Fibroblast of skin of right quadriceps (primary cell): ENCODE results near the gene TLR6.

ENCODE experiments used
- DNase-seq: peaks from one replicate; pipeline ENCODE4 v3.0.0-alpha.2; 2013

TLR6 gene, protein sequence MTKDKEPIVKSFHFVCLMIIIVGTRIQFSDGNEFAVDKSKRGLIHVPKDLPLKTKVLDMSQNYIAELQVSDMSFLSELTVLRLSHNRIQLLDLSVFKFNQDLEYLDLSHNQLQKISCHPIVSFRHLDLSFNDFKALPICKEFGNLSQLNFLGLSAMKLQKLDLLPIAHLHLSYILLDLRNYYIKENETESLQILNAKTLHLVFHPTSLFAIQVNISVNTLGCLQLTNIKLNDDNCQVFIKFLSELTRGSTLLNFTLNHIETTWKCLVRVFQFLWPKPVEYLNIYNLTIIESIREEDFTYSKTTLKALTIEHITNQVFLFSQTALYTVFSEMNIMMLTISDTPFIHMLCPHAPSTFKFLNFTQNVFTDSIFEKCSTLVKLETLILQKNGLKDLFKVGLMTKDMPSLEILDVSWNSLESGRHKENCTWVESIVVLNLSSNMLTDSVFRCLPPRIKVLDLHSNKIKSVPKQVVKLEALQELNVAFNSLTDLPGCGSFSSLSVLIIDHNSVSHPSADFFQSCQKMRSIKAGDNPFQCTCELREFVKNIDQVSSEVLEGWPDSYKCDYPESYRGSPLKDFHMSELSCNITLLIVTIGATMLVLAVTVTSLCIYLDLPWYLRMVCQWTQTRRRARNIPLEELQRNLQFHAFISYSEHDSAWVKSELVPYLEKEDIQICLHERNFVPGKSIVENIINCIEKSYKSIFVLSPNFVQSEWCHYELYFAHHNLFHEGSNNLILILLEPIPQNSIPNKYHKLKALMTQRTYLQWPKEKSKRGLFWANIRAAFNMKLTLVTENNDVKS

DNA sequence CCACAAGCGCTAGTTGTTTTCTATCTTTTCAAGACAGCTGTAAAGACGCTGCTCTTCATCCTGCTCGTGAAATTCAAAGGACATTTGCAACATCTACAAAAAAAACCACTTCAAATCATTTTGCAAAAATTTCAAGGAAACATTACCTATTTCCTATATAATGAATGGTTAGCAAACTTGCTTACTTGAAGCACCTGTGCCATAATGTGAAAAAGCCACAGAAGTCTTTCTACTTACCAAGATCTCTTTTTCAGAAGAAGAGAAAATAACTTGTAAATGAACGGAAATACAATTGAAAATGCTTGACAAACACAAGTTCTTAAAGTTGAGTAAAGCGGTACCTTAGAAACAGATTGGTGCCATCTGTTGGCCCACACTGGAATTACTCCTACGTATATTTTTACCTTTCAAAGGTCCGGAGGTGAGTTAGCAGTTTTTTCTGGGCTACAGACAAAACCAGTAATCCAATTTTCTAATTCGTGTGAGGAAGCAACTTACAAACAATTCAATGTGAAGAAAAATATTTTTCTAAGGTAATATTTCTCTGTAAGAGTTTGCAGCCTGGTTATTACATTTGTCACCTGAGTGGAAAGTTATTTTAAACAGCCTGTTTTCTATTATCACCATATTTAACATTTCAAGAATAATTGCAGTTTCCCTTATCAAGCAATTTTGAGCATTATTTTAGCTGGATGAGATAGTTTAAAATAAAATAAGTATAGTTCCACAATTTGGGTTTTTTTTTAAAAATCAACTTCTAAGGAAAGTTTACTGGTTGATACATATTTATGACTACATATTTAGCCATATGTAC lies at the start of gene TLR6:
TSS of gene TLR6 (minus strand) at position 294 of the 814 bp plus-strand sequence. CDS start 27,344 bp downstream, outside the sequence.
- peak; percentile 45 for DNase-seq

DNA sequence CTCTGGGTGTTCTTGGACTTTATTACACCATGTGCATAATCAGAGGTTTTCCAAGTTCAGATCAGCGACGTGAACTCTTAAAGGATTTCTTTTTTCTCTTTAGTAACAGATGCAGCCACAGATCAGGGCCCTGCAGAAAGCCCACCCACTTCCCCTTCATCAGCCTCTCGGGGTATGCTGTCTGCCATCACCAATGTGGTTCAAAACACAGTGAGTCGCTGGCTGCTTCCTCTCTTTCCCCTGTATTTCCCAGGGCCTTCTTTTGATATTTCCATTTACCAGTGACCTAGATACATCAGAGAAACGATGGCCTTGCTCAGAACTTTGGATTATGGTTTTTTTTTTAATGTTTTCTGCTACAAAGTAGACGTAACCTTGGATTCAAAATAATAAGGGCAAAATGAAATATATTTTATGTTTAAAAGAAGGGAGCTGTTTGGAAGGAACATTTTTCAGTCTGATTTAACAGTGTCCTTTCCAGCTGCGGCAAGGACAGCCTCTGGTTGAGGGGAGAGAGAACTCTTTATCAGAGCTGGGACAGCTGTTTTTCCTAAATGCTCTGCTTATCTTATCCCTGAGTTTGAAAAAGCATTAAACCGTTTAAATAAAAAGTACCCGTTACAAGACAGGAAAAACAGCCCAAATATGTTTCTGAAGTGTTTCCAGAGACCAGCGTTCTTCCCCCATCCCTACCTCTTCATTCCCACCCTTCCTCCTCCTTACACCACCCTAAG lies 49.2 kb upstream of the TLR6 start:
- no peak for DNase-seq

DNA sequence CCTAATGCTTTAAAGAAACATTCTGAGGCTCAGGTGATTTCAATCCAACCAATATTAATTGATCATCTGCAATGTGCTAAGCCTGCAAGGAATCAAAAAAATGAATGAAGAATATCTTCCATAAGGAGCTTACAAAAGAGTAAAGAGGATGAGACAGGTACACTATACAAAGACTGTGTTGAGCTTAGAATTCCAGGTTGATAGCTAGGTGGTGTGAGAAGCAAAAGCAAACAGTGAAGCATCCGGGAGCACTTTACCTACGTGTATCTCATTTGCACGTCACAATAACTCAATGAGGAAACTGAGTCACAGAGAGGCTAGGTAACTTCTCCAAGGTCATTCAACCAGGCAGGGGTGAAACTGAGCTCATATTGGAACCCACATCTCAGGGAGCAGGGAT lies 48.1 kb upstream of the TLR6 start:
- DNase-seq, result no peak

DNA sequence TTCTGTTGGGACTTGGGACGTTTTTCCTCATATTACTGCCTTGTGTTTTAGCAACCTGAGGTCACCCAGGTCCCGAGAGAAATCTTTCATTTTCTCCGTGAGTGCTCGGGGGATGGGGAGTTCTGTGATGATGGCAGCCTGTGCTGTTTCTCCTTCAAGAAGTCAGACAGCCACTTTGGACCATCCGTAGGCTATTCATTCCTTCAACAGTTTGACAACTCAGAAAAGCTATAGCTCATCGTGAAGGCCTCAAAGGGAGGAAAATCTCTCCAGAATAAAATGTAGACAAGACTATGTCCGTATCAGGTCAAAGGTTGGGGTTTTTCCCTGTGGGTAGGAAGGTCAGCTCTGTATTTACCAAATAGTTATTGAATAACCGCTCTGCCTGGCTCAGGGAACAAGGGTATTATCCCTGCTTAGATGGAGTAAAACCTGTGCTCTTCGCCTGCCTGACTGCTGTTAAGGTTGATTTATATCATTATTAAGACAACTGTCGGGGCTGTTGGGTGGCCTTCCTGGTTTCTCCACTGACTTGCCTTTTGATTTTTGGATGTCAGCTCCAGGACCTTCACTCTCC lies 47.6 kb upstream of the TLR6 start:
- DNase-seq, result no peak

DNA sequence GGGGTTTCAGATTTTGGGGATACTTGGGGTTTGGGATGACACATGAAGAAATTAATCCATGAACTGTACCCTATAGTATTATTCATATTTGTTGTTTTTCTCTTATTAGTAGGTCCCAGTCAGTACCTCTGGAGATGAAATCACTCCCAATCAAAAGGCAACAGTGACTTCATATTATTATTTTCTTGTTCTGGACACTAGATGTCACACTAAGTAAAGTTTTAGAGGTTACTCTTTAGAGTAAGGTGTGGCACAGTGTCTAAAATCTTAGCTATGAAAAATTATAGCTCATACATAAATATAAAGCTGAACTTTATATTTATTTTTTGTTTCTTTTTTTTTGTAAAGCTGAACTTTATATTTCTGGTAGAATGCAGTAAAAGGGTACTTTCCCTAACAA lies 46.1 kb upstream of the TLR6 start:
- DNase-seq, result no peak

DNA sequence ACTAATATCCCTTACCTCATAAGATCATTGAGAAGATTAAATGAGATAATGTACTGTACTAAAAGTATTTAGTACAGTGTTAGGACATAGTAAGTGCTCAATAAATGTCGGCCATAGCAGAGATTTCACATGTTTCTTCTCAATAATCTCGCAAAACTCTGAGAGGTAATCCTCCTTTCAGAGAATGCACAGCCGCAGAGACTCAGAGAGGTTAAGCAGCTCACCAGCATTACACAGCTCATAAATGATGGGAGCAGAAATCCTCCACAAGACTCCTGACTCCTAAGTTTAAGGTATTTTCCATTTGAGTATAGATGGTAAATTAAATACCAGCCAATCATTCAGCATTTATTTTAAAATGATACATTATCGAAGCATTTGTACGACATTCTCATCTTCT lies 45.6 kb upstream of the TLR6 start:
- DNase-seq, result no peak

- no peak for DNase-seq
Observed at GRCh38 chr4:38898245-38898644, 41.6 kb upstream of the TLR6 start.

DNA sequence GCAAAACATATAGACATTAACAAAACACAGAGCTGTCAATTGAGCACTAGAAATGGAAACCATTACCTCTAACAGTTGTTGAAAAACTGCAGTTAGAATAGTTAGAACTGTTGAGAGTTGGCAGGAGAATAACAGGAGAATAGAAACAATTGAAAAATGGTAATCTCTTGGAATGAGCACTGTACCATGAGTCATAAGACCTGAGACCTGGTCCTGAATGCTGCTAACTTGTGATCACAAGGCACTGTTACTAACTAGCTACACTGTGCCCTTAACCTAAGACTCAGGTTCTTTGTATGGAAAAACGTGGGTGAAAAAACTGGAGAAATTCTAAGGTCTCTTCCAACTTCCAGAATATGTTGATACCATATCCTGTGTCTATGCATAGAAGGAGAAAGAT lies 40.3 kb upstream of the TLR6 start:
- DNase-seq, result no peak

- no peak for DNase-seq
Observed at GRCh38 chr4:38894322-38894982, 37.8 kb upstream of the TLR6 start.

DNA sequence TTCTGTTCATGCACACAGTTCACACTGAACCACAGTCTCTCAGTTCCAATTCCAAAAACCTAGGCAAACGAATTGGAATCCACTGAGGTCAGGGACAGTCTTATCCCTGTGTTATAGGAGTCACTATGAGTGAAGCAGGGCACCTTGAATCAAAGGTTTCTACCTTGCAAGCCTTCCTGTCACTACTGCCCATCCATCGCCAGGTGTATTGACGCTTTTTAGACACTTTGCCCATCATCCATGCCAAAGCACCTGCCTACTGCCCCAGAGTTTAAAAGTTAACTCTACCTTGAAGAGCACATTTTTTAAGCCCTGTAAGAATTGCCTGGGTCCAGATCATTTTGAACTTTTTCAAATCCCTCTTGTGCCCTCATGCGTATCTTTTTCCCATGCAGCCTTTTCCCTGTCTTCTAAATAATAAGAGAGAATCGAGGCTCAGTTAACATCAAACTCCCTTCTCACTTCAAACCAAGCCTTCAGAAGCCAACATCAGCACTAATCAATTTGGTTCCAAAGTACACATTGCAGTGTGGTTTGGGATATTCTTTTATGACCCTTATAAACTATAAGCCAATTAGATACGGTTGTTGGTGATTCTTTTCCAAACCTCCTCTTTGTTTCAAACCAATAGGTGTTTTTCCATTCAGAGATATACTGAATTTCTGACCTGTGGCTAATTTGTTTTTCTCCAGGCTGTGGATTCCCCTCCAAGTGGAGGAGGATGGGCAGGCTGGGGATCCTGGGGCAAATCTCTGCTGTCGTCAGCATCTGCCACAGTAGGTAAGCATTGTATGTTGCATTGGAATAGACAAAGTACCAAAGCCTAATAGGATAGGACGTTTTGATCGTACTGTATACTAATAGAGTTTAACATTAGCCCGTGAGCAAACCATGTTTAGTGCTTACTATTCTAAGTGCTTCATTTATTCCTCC lies 34.7 kb upstream of the TLR6 start:
- no peak for DNase-seq

- DNase-seq, result peak; percentile 89
Observed at GRCh38 chr4:38889143-38889542, 32.5 kb upstream of the TLR6 start.

DNA sequence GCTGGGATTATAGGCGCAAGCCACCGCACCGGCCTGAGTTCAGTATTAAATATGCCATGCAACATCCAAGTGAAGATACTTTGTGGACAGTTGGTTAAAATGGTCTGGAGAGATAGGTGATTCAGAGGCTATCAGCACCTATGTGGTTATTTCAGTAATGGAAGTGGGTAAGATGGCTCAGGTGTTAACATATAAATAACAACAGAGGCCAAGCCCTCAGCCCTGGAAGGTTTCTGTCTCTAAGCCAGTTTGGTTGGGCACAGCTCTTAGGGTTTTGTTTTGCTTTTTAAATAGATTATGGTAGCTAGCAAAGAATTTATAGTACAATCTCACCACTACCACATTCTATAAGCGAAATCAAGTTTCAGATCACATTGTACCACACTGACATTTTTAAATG lies 27.6 kb upstream of the TLR6 start:
- DNase-seq, result no peak

- DNase-seq, result no peak
Observed at GRCh38 chr4:38876636-38877035, 20.0 kb upstream of the TLR6 start.

DNA sequence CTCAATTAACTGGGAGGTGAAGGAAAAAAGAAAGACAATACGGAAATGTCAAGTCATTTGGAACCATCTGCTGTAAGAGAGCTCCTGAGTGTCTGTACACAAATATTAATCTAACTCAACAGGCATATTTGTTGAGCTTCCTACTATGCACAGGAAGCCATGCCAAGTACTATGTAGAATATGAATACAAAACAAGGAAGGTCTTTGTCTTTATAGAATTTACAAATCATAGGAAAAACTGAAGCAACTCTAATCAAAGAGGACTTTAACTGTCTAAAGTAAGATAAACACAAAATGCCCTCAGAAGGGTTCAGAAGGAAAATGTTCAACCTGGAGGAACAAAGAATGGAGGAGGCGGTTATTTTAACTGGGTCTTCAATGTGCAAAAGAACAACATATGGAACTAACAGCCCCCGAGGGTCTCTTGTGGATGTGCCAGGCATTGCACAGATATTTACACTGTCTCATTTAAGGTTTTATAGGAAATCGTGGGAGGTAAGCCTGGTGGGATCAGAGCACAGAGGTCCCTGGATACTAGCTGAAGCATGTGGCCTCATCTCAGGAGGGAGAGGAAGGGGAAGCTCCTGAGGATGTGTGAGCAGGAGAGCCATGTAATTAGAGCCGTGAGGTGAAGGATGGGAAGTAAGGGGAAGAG lies 16.8 kb upstream of the TLR6 start:
- DNase-seq, result no peak

- peak; percentile 56 for DNase-seq
Observed at GRCh38 chr4:38872620-38873019, 16.0 kb upstream of the TLR6 start.

DNA sequence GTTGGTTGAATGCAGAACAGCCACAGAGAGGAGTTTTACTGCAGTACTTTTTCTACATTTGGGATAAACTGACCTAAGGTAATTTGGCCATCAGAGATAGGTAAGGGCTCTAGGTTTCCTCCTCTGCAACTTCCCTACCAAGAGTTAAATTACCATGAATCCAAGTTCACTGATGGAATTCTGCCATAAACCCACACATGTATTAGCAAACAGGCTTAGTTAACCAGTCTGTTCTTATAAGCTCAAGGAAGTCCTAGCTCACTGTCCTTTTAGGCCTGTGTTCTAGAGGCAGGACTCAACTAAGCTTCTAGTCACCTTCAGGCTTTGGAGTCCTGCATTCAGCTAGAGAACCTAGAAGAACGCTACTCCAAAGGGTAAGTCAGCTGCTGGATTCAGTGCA lies 15.0 kb upstream of the TLR6 start:
- DNase-seq, result no peak

DNA sequence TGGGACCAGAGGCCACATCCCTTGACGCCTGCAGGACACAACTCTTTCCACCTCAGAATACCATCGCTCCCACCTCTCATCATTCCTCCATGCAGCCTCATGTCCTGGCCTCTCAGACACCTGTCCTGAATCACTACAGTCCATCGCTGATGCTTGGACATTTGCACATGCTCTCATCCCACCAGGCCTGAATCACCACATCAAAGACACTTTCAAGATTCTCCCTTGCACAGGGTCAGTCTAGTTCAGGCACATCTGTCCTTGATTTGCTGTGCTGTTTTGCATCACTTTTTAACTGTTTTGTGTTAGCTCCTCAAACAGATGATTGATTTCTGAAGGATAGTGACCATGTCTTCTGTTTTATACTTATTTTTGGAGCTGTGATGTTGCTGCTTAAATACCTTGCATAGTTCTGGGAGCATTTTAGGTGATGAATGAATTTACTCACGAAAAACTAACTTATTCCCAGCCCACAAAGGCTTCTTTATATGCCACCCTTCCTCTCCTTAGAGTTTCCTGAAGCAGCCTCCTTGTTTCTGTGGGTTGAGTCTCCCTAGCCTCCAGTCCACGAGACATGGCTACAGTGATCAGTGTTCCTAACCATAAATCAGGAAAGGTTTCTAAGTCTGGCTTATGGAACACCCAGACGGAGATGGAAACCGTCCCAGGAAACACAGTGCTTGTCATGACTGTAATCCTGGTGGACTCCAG lies 13.6 kb upstream of the TLR6 start:
- peak; percentile 22 for DNase-seq

DNA sequence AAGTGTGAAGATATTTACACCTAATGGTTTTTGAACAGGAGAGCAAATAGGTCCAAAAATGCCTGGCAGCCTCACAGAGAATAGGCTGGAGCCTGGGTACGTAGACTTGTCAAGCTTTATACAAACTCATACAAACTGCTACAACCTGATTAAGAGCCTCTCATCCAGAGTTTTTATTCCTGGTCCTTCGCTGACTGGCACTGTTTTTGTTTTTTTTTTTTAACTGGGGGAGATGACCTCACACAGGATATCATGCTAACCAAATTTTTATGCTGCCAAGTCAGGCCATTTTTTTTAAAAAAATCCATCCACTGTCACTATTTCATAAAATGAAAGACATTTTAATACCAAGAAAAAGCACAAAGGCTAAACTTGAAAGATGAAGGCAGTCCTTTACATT lies 12.9 kb upstream of the TLR6 start:
- DNase-seq, result no peak
